DMS153 (cell line): Measurements from ENCODE around the gene VSIR.
A peak's percentile ranks its signal among the peaks of the same experiment; 100 is the strongest.

ENCODE experiments used
- DNase-seq: peaks from one replicate; lab custom pipeline; 2025; lab: John Stamatoyannopoulos, UW

Gene VSIR

DNA sequence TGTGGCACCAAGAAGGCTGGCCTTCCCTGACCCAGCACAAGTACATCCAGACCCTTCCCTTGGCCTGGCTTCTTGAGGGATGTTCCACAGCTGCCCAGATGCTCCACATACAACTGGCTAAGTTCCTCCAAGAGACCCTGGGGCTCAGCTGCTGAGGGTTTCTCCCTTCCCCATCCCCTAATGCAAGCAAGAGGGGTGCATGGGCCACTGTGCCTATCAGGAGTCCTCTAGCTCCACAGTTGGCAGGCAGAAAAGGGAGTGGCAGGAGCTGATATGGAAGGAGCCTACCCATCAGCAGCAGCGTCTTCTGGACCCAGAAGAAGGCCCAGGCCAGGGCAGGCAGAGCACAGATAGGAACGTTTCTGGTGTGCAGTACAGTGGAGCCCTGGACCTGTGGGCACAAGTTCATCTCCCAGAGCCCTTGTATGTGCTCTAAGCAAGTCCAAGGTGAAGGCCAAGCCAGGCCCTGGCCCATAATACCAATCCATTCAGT, 26.2 kb downstream of the VSIR start:
- no peak for DNase-seq

DNA sequence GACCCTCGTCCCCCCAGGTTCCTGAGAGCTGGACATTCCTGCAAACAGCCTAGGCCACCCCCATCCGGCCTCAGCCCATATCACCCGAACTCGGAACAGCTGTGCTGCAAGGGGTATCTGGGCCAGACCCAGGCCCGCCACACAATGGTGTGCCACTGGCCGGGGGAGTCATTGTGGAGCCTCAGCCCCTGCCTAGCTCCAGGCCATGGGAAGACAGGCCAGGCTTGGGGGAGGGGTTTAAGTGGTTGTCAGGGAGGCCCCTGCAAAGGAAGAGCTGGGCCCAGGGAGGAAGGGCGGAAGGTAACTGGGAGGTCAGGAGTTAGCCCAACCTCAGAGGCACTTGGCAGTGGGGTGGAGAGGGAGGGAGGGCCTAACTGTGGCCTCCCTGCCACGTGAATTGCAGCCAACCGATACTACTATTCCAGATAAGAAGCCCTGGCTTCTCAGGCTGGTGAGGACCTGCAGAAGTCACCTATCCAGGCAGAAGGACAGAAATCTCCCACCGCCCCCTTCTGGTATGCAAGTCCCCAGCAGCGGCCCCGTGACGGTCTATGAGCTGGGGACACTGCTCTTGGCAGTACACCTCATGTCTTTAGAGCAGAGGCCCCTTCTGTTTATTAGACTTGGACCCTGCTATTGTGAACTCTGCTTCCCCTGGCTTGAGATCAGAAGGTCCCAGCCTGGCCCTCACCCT, 26.8 kb downstream of the VSIR start:
- no peak for DNase-seq

GRCh38 chr10:71745664-71746250, 27.6 kb downstream of the VSIR start:
- DNase-seq = no peak

DNA sequence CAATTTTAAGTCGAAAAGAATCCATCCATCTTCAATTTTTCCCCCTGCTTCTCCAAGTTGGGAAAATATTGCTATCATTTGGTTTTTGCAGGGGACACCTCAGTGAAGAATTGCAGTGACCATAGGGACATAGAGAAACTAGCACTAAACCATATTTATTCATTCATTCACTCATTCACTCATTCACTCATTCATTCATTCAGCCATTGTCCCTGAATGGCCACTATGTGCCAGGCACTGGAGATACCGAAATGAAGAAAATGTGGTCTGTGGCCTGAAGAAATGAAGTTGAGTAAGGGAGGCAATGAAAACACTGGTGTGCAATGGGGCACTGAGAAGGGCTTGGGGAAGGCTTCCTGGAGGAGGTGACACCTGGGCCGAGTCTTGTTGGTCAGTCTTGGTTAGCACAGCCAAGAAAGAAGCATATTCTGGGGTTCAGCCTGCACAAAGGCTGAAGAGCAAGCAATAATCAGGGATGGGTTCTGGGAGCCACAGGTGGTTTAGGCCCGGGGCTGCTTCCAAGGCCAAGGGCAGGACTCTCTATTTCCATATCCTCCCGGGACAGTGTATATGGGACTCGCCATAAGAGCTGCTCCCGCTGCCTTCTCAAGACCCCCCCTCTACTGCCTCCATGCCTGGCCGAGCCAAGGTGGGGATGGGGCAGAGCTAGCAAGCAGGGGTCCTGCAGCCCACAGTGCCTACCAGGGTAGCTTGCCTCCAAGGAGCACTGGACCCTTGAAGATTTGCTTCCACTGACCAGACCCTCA, 28.2 kb downstream of the VSIR start:
- DNase-seq = no peak

DNA sequence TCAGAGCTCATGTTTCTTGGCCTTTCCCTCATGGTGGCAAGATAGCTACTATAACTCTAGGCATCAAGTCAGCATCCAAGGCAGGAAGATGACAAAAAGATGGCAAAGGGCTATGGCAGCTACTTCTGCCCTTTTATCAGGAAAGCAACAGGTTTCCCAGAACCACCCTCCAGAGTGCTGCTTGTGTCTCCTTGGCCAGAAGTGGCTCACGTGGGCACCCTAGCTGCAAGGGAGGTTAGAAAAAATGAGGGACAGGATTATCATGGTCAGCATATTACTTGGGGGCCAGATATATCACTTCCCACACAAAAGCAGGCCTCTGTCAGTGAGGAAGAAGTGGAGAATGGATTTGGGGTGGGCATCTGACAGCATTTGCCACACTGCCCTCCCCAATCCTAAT, 29.5 kb downstream of the VSIR start:
- DNase-seq = no peak

- DNase-seq = no peak
Measured at GRCh38 chr10:71743089-71743838, 30.1 kb downstream of the VSIR start.

DNA sequence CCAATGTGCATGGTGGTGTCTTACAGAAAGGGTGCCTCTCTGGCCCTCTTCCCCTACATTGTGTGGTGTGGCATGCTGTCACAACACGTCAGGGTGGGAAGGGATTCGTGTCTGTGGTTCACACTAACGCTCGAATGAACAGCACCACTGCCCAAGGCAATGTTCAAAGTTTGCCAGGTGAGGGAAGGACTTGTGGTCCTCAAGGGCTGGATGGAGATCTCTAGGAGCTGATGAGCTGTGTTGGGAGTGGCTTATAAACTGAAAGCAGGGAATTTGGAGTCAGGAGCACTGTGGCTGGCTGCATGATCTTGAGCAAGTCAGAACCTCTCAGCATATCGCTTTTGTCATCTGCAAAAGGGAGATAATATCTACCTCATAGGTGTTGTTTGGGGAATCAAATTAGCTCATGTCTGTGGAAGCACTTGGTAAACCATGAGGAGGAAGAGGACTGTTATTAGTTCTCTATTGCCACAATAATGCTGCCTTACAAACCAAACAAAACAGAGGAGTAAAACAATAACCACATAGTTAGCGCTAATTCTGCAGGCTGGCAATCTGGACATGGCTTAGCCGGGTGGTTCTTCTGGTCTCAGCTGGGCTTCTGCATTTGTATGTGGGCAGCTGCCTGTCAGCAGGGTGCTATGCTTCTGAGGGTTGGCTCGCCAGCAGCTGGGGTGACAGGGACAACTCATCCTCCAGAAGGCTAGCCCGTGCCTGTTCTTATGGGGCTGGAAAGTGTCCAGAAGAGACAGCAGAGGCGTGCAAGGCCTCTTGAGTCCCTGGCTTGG, 30.8 kb downstream of the VSIR start:
- DNase-seq = no peak

- no peak for DNase-seq
Measured at GRCh38 chr10:71741671-71742070, 31.6 kb downstream of the VSIR start.

DNA sequence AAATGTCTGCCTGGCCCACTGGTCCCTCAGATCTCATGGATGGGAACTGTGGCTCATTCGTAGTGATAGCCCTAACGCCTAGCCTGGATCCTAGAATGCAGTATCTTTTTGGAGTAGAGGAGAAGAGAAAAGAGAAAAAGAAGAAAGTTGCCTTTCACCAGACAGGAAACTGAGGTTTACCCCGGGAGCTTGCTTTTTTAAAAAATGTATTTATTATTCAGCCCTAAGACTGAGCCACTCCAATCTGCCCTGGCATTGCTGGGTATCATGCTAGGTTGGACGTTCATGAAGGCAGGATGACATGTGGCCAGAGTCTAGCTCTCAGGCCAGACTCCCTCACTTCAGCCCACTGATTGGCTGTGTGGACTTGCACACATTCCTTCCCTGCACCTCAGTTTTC, 32.3 kb downstream of the VSIR start:
- DNase-seq = no peak

- DNase-seq = no peak
Measured at GRCh38 chr10:71740069-71740653, 33.2 kb downstream of the VSIR start.

- DNase-seq = no peak
Measured at GRCh38 chr10:71739358-71739900, 33.9 kb downstream of the VSIR start.

GRCh38 chr10:71737834-71738197, 35.5 kb downstream of the VSIR start:
- DNase-seq = no peak

GRCh38 chr10:71737001-71737833, 36.1 kb downstream of the VSIR start:
- peak; percentile 41 for DNase-seq

DNA sequence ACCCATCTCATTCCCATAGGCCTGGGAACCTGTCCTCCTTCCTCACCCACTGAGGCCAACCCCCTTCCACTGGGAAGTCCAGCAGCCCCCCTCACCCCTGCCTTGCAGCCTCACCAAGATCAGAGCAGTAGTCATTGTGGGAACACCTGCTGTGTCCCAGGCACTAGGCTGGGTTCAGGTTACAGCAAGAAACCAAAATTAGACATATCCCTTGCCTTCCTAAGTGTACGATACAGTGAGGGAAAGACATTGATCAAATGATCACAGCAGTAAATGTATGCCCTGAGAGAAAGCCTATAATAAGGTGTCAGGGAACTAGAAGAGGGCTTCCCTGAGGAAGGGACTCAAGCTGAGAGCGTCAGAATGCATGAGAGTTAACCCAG, 36.8 kb downstream of the VSIR start:
- DNase-seq = no peak

DNA sequence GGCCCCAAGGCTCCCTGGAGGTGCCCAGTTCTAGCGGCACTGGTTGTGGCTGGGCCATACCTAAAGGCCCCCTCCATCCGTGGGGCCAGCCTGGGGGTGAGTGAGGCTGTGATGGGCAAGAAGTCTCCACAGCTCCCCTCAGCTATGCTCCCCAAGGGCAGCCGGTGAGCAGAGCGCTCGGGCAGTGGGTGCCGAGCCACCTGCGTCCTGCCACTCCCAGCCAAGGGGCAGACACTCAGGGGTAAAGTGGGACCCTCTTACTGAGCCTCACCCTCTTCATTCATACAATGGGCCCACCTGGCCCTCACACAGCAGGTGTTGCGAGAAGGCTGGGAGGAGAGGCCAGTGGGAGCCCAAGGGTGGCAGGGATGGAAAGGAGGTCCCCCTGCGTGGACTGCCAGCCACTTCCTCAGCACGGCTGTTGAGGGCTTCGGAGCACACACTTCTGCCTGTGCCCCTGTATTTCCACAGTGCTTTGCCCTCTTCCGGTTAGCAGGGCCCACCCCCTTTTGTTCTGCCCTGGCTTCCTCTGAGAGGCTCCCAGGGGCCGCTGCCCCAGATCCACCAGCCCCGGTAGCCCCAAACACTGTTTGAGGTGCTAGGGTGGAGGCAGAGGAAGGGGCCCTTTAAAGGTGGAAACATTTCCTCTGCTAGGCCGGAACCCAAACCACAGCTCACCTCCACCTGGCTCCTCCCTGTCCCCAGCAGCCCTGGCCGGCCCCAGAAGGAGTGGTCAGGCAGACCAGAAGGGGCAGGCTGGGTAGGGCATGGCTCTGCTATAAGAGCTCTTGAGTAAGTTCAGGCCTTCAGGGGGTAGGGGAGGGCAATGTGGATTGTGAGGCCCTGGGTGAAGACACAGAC, 37.4 kb downstream of the VSIR start:
- no peak for DNase-seq

DNA sequence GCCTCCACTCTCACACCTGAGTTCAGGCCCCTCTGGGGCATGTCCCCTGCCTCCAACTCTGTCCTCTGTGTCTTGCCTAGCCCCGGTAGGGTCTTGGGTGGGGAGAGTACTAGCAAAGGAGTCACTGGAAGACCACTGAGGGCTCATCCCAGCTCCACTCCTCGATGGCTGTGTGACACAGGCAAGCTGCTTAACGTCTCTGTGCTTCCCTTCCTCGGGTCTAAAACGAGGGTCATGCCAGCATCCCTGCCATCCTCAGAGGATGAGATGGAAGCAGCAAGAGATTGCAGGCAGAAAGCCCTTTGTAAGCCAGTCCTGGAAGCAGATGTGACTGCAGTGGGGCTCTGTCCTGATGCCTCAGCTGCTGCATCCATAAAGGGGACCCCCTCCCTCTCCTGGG, 38.5 kb downstream of the VSIR start:
- no peak for DNase-seq

DNA sequence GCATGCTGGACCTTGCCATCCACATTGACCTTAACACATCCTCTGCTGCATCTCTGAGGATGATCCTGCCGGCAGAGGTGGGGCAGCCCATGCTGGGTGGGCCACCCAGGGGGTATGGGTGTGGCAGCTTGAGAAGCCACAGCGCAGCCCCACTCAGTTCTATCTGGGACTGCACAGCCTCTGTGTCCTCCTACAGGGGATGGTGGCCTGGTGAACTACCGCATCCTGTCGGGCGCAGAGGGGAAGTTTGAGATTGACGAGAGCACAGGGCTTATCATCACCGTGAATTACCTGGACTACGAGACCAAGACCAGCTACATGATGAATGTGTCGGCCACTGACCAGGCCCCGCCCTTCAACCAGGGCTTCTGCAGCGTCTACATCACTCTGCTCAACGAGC, 41.5 kb downstream of the VSIR start:
- DNase-seq = no peak

DNA sequence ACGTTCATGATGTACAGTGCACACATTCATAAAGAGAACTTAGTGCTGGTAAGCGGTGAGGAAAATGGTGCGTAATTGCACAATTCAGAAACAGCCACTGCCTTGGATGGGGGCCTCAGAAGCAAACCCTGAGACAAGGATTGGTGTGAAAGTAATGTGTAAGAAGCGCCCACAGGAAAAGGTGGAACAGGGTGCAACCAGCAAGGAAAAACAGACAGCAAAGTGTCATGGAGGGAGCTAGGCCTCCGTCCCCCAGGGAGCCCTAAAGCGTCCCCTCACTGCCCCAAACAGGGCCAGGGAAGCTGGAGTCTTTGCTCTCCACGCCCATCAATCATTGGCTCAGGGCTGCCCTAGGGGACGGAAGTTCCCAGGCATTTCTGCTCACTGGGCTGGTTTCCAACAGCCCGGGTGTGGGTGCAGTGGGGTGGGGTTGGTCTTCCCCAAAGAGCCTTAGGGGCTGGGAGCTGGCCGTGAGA, 44.1 kb downstream of the VSIR start:
- peak; percentile 30 for DNase-seq
